ENCODE data around the gene GALNT14. TPM values are rescaled to one million over a fixed set of nuclear protein-coding genes. Genes with fewer than 3 reads are reported as not detected.

The GALNT14 gene
- total and polyA plus RNA-seq, 2 of the 8 experiments (the other 6 are each of a cell fraction or from before 2014, with no cell fraction given), result 13.0 to 13.7 TPM

DNA sequence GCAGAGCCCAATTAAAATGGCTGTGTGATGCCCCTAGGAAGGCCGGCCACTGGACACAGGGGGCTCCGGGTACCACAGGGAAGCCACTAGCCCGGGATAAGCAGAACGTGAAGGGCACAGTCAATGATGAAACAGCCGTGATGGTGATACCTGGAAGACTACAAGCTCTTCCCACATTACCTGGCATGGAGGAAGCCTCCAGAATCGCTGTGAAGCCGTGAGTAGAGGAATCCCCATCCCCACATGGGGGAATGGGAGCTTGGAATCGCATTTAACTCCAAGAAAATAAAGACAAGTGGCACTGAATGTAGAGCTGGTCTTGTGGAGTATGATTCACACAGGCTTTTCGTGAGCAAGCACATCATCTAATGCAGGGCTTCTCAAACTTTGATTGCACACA lies 16.1 kb downstream of the GALNT14 start:
- Histone ChIP-seq H3K9ac (replicated peaks in 1 of 4; ENCODE audit: extremely low read depth in 1 of 4, low read depth in 3 of 4, low read length in 3 of 4) (no peak overlapping the region), H4K91ac (replicated peaks; ENCODE audit: insufficient read length, low read length) (no peak overlapping the region), H3K9me3 (ENCODE audit: insufficient read depth in 2 of 2, low read depth in 1 of 2, low read length in 1 of 2) (no peaks in the 10 kb centered on the region), H4K20me1 (replicated peaks in 1 of 2; ENCODE audit: control insufficient read depth in 1 of 2, insufficient read depth in 2 of 2, low read length in 2 of 2) (no peaks in the 10 kb centered on the region), H3K18ac (ENCODE audit: extremely low read depth, low read length) (no peak overlapping the region), H3K27ac (ENCODE audit: low read depth, low read length) (no peak overlapping the region), H3K27me3 (replicated peaks in 1 of 4; ENCODE audit: control insufficient read depth in 3 of 4, extremely low read depth in 1 of 4, insufficient read depth in 3 of 4, low read length in 3 of 4) (no peaks in the 10 kb centered on the region), H3K56ac (replicated peaks; ENCODE audit: insufficient read length, low read depth, low read length) (no peak overlapping the region), H2AFZ (ENCODE audit: low read length) (no peak overlapping the region), H2AK5ac (ENCODE audit: low read depth, low read length) (no peak overlapping the region), H4K8ac (ENCODE audit: extremely low read depth, insufficient read depth, low read length) (no peak overlapping the region), H3K4ac (replicated peaks; ENCODE audit: insufficient read length, low read depth, low read length) (no peak overlapping the region), H3K23ac (ENCODE audit: insufficient read length) (no peak overlapping the region), H2BK20ac (ENCODE audit: low read length) (no peak overlapping the region), H3K4me1 (replicated peaks in 1 of 4; ENCODE audit: control insufficient read depth in 3 of 4, insufficient read depth in 4 of 4, low read length in 3 of 4) (no peaks in the 10 kb centered on the region), H3K36me3 (ENCODE audit: control insufficient read depth in 2 of 4, insufficient read depth in 4 of 4, low read length in 3 of 4) (no peaks in the 10 kb centered on the region), H3K79me2 (ENCODE audit: control insufficient read depth in 1 of 2, insufficient read depth in 2 of 2, low read length in 2 of 2) (no peaks in the 10 kb centered on the region), H2BK12ac (ENCODE audit: low read depth, low read length) (no peak overlapping the region), H4K5ac (ENCODE audit: insufficient read length, low read depth, low read length) (no peak overlapping the region), H3K14ac (ENCODE audit: insufficient read length) (no peak overlapping the region), H2BK15ac (ENCODE audit: low read length) (no peak overlapping the region), H2BK120ac (replicated peaks; ENCODE audit: low read depth, low read length) (no peak overlapping the region), H2BK5ac (ENCODE audit: low read depth, low read length) (no peak overlapping the region), H3K4me3 (ENCODE audit: extremely low read depth in 1 of 4, insufficient read depth in 2 of 4, low read depth in 3 of 4, low read length in 4 of 4) (no peak overlapping the region), H3K4me2 (ENCODE audit: insufficient read depth in 1 of 2, low read depth in 2 of 2, low read length in 2 of 2) (no peak overlapping the region), H3K79me1 (ENCODE audit: low read depth, low read length) (no peaks in the 10 kb centered on the region; the same call in none of the 2 replicates), H3K23me2 (ENCODE audit: low read depth, low read length) (no peaks in the 10 kb centered on the region)
- ChIA-PET CTCF (ENCODE audit: partially characterized antibody) (interaction anchor here (0.5 kb wide), 1 partner anchor 211 kb away, joined by 3 read pairs; no protein-coding TSS in a partner anchor), POLR2A (ENCODE audit: partially characterized antibody) (no interaction called here)
- TF ChIP-seq EGR1 (IDR thresholded peaks at IDR 0.05; ENCODE audit: borderline replicate concordance, low read depth, low read length) (no peak), FOSL1 (IDR thresholded peaks at IDR 0.05; ENCODE audit: insufficient read depth, low read depth, low read length) (no peak), NANOG (IDR thresholded peaks at IDR 0.05; ENCODE audit: insufficient read depth, low read depth, low read length, poor library complexity, severe bottlenecking) (no peak), PHF8 (conservative IDR thresholded peaks at IDR 0.05; ENCODE audit: low read depth, low read length) (no peak), GTF2F1 (IDR thresholded peaks at IDR 0.05; ENCODE audit: borderline replicate concordance, low read depth, low read length) (no peak)
- TF ChIP-seq, protein P1, sequence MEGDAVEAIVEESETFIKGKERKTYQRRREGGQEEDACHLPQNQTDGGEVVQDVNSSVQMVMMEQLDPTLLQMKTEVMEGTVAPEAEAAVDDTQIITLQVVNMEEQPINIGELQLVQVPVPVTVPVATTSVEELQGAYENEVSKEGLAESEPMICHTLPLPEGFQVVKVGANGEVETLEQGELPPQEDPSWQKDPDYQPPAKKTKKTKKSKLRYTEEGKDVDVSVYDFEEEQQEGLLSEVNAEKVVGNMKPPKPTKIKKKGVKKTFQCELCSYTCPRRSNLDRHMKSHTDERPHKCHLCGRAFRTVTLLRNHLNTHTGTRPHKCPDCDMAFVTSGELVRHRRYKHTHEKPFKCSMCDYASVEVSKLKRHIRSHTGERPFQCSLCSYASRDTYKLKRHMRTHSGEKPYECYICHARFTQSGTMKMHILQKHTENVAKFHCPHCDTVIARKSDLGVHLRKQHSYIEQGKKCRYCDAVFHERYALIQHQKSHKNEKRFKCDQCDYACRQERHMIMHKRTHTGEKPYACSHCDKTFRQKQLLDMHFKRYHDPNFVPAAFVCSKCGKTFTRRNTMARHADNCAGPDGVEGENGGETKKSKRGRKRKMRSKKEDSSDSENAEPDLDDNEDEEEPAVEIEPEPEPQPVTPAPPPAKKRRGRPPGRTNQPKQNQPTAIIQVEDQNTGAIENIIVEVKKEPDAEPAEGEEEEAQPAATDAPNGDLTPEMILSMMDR (IDR thresholded peaks at IDR 0.05; ENCODE audit: control extremely low read depth in 1 of 3, insufficient read depth in 1 of 3, low read depth in 1 of 3, low read length in 3 of 3), result no peak
- DNase-seq (ENCODE audit: low read depth in 1 of 2, low spot score in 2 of 2) (no peak), FAIRE-seq (no peak)
- WGBS, 2 experiments (ENCODE audit: extremely low coverage in 1 of 2, insufficient coverage in 1 of 2, insufficient read length in 1 of 2, insufficient replicate concordance in 2 of 2, low coverage in 1 of 2, low lambda C conversion rate in 2 of 2, missing lambda C conversion rate in 1 of 2), result 98% methylated on average over 9 of the region's 9 CpGs; no CpG with 5 or more reads in 1 of the 2 experiments

All from H1 (cell line).